DND-41 (cell line): ENCODE measurements around the gene PRR5L.

Experiments used
- ATAC-seq: fragments of 200-7000 bp; cut with Tn5 transposase; 3 replicates; pipeline ENCODE4 v1.9.1; 2021; ENCODE audit warnings: low read depth; ENCODE audit not compliant: insufficient read depth
- DNase-seq: peaks from one replicate; pipeline ENCODE4 v3.0.0-alpha.2; 2020
- H2AFZ ChIP-seq: 2 replicates; pipeline ENCODE4 v1.6.0; 2012; ENCODE audit warnings: low read depth, low read length
- H3K27ac ChIP-seq: 2 replicates; pipeline ENCODE4 v1.5.1; 2012; ENCODE audit warnings: low read length, inconsistent platforms
- H3K27me3 ChIP-seq: fragments of 200-600 bp; sonication (generic); 2 replicates; pipeline ENCODE4 v1.6.0; 2012; ENCODE audit warnings: low read length, mild to moderate bottlenecking, inconsistent platforms; ENCODE audit not compliant: insufficient read depth, poor library complexity
- H3K36me3 ChIP-seq: 2 replicates; pipeline ENCODE4 v1.5.1; 2012; ENCODE audit warnings: low read length, inconsistent platforms; ENCODE audit not compliant: insufficient read depth
- H3K4me1 ChIP-seq: 2 replicates; pipeline ENCODE4 v1.5.1; 2012; ENCODE audit warnings: mild to moderate bottlenecking, low read length; ENCODE audit not compliant: insufficient read depth
- H3K4me2 ChIP-seq: 2 replicates; pipeline ENCODE4 v1.6.0; 2012; ENCODE audit warnings: mild to moderate bottlenecking, moderate library complexity, low read length, inconsistent platforms; ENCODE audit not compliant: insufficient read depth
- H3K4me3 ChIP-seq, 2 experiments: fragments of 200-600 bp in 1 of 2; shearing (Covaris generic) in 1 of 2; 2 replicates each; pipeline ENCODE4 v1.5.1; 2012 to 2016; ENCODE audit warnings: inconsistent platforms in 2 of 2, low read length in 2 of 2, mild to moderate bottlenecking in 2 of 2, low read depth in 1 of 2, moderate library complexity in 1 of 2
- H3K79me2 ChIP-seq: 2 replicates; pipeline ENCODE4 v1.6.0; 2012; ENCODE audit warnings: low read length, inconsistent platforms; ENCODE audit not compliant: insufficient read depth
- H3K9ac ChIP-seq: 2 replicates; pipeline ENCODE4 v1.6.0; 2012; ENCODE audit warnings: low read depth, mild to moderate bottlenecking, inconsistent platforms, low read length, moderate library complexity
- H3K9me3 ChIP-seq: 2 replicates; pipeline ENCODE4 v1.5.1; 2012; ENCODE audit warnings: low read length, moderate library complexity, mild to moderate bottlenecking, inconsistent platforms; ENCODE audit not compliant: insufficient read depth, severe bottlenecking
- H4K20me1 ChIP-seq: 2 replicates; pipeline ENCODE4 v1.6.0; 2012; ENCODE audit warnings: low read length; ENCODE audit not compliant: insufficient read depth
- EZH2 ChIP-seq: IDR thresholded peaks from 3 replicates; pipeline ENCODE4 v1.6.1; 2012; ENCODE audit warnings: borderline replicate concordance, low read depth, mild to moderate bottlenecking, moderate library complexity, low read length, inconsistent platforms; ENCODE audit not compliant: severe bottlenecking
- TF ChIP-seq, protein P1 (sequence below): IDR thresholded peaks from 2 replicates; pipeline ENCODE4 v1.5.1; 2012; ENCODE audit warnings: borderline replicate concordance, low read length, moderate library complexity, mild to moderate bottlenecking; ENCODE audit not compliant: poor library complexity, severe bottlenecking; ENCODE audit errors: extremely low read depth

The PRR5L gene

DNA sequence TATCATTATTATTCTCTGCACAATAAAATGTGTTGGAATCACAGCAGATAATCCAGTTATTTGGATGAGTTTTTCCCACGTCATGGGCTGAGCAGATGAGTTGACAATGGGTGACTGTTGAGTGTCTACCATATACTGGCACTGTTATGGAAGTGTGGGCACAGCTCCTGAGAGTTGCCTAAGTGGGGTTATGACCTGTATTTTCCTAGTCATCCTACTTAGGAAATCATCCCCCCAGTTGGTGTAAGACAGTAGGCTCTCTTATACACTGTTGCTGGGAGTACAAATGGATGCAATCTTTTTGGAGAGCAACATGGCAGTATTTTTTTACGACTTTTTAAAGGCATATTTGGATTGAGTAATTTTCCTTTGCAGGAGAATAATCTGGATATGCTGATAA, 147.6 kb downstream of the PRR5L start:
- Histone ChIP-seq H3K36me3 (no peaks in the 10 kb centered on the region), H3K9ac (no peak overlapping the region), H3K27ac (no peak overlapping the region), H4K20me1 (peaks cover 3% of the 10 kb centered on the region; the same call in 1 of the 2 replicates), H2AFZ (no peak overlapping the region), H3K4me1 (no peaks in the 10 kb centered on the region), H3K79me2 (no peaks in the 10 kb centered on the region), H3K4me3 (no peak overlapping the region), H3K9me3 (no peaks in the 10 kb centered on the region), H3K4me2 (no peak overlapping the region), H3K27me3 (peaks cover 50% of the 10 kb centered on the region)
- ATAC-seq (no peak), DNase-seq (no peak)
- TF ChIP-seq, protein P1, sequence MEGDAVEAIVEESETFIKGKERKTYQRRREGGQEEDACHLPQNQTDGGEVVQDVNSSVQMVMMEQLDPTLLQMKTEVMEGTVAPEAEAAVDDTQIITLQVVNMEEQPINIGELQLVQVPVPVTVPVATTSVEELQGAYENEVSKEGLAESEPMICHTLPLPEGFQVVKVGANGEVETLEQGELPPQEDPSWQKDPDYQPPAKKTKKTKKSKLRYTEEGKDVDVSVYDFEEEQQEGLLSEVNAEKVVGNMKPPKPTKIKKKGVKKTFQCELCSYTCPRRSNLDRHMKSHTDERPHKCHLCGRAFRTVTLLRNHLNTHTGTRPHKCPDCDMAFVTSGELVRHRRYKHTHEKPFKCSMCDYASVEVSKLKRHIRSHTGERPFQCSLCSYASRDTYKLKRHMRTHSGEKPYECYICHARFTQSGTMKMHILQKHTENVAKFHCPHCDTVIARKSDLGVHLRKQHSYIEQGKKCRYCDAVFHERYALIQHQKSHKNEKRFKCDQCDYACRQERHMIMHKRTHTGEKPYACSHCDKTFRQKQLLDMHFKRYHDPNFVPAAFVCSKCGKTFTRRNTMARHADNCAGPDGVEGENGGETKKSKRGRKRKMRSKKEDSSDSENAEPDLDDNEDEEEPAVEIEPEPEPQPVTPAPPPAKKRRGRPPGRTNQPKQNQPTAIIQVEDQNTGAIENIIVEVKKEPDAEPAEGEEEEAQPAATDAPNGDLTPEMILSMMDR: no peak
- TF ChIP-seq EZH2: no peak

DNA sequence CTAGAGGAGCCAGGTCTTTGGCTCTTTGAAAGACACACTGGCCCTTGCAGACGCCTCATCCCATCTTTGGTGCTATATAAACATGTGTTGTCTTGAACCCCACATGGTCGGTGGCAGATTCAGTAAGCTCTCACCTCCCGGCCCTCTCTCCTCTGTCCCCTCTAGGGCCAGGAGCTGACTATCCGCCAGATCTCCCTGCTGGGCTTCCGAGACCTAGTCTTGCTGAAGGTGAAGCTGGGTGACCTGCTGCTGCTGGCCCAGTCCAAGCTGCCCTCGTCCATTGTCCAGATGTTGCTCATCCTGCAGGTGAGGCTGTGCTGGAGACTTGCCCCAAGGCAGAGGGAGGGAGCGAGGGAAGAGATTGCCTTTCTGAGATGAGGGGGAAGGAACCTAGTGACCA, 150.0 kb downstream of the PRR5L start:
- Histone ChIP-seq H3K79me2 (no peaks in the 10 kb centered on the region), H3K36me3 (no peaks in the 10 kb centered on the region), H3K27me3 (peaks cover 52% of the 10 kb centered on the region), H2AFZ (no peak overlapping the region), H3K4me2 (no peak overlapping the region), H4K20me1 (peaks cover 4% of the 10 kb centered on the region), H3K4me1 (peaks cover 14% of the 10 kb centered on the region), H3K9ac (no peak overlapping the region), H3K4me3 (no peak overlapping the region), H3K27ac (no peak overlapping the region), H3K9me3 (no peaks in the 10 kb centered on the region)
- ATAC-seq (no peak), DNase-seq (no peak)
- TF ChIP-seq EZH2: no peak
- TF ChIP-seq, protein P1: no peak

DNA sequence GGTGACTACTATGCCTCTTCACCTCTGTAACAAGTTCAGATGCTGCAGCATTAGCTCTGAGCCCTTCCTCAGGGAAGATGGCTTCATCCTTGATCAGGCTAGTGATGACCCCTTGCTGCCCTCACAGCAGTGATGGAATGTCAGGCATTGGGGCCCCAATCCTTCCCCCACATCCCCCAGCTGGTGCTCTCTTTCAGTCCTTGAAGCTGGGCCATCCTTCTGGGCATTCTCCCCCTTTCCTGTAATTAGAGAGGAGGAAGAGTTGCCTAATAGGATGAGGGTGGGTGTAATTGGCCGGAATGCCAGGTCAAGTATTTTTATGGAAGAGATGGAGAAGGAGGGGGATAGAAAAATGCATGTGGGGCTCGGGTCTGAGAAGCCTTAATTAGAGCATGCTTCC, 151.4 kb downstream of the PRR5L start:
- Histone ChIP-seq H3K9me3 (no peaks in the 10 kb centered on the region), H3K4me2 (no peak overlapping the region), H4K20me1 (peaks cover 10% of the 10 kb centered on the region), H2AFZ (no peak overlapping the region), H3K4me3 (no peak overlapping the region), H3K9ac (no peak overlapping the region), H3K27me3 (peaks cover 52% of the 10 kb centered on the region), H3K79me2 (no peaks in the 10 kb centered on the region), H3K4me1 (peaks cover 27% of the 10 kb centered on the region), H3K27ac (no peak overlapping the region), H3K36me3 (no peaks in the 10 kb centered on the region)
- TF ChIP-seq, protein P1: no peak
- no peak for TF ChIP-seq EZH2
- no peak for DNase-seq
- no peak for ATAC-seq

DNA sequence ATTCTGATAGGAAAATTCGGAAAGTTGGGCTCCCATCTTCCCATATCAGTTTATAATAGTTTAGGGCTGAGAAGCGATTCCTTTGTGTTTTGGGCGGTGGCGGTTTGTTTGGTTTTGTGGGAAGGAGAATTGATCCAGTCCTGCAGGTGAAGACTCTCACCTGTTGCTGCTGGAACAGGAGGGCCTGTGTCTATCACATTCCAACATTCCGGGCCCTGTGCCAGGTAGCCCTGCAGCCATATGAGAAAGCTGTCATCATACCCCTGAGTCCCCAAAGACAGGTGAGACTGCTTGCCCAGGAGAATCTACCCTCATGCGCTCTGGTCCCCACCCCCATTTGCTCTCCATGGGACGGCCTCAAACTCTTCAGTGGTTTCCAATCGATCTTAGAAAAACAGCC, 151.9 kb downstream of the PRR5L start:
- ATAC-seq: no peak
- Histone ChIP-seq H2AFZ (no peak overlapping the region), H3K27ac (no peak overlapping the region), H3K4me1 (peaks cover 32% of the 10 kb centered on the region), H3K4me2 (no peak overlapping the region), H4K20me1 (peaks cover 11% of the 10 kb centered on the region), H3K79me2 (no peaks in the 10 kb centered on the region), H3K9me3 (no peaks in the 10 kb centered on the region), H3K36me3 (no peaks in the 10 kb centered on the region), H3K4me3 (no peak overlapping the region), H3K9ac (no peak overlapping the region), H3K27me3 (peaks cover 51% of the 10 kb centered on the region)
- TF ChIP-seq EZH2: no peak
- TF ChIP-seq, protein P1: no peak
- no peak for DNase-seq
